GM23338 (cell line): ENCODE data around the gene MTFR1L. TPM values are rescaled to one million over a fixed set of nuclear protein-coding genes. Genes with fewer than 3 reads are reported as not detected.

Source experiments
- ATAC-seq: fragments of 200-7000 bp; cut with Tn5 transposase; 3 replicates; pipeline ENCODE4 v1.9.1; 2020
- DNase-seq: peaks from one replicate; pipeline ENCODE4 v3.0.0-alpha.2; 2015; ENCODE audit warnings: low spot score
- H2AFZ ChIP-seq: fragments of 200-600 bp; sonication (generic); 2 replicates; pipeline ENCODE4 v1.8.0; 2016; ENCODE audit warnings: antibody characterized with exemption, mild to moderate bottlenecking, moderate library complexity
- H3F3A ChIP-seq: fragments of 200-600 bp; sonication (generic); replicated peaks from 2 replicates; pipeline ENCODE4 v1.8.0; 2017; ENCODE audit warnings: antibody characterized with exemption, mixed run types, low read depth
- H3K27ac ChIP-seq: fragments of 200-600 bp; sonication (generic); 2 replicates; pipeline ENCODE4 v1.6.1; 2016; ENCODE audit warnings: low read depth
- H3K27me3 ChIP-seq: fragments of 200-600 bp; sonication (generic); 2 replicates; pipeline ENCODE4 v1.8.0; 2016; ENCODE audit warnings: mild to moderate bottlenecking, mixed run types, moderate library complexity; ENCODE audit not compliant: insufficient read depth
- H3K36me3 ChIP-seq: fragments of 200-600 bp; sonication (generic); 2 replicates; pipeline ENCODE4 v1.8.0; 2016; ENCODE audit warnings: mild to moderate bottlenecking; ENCODE audit not compliant: insufficient read depth
- H3K4me1 ChIP-seq: fragments of 200-600 bp; sonication (generic); 2 replicates; pipeline ENCODE4 v1.8.0; 2016; ENCODE audit warnings: mild to moderate bottlenecking, moderate library complexity; ENCODE audit not compliant: insufficient read depth
- H3K4me2 ChIP-seq: fragments of 200-600 bp; sonication (generic); 2 replicates; pipeline ENCODE4 v1.7.1; 2017; ENCODE audit warnings: mixed run types
- H3K4me3 ChIP-seq: fragments of 200-600 bp; sonication (generic); 2 replicates; pipeline ENCODE4 v1.6.1; 2016; ENCODE audit warnings: mixed run types
- H3K79me2 ChIP-seq: fragments of 200-600 bp; sonication (generic); replicated peaks from 2 replicates; pipeline ENCODE4 v1.8.0; 2017; ENCODE audit warnings: mild to moderate bottlenecking; ENCODE audit not compliant: insufficient read depth
- H3K9me2 ChIP-seq: fragments of 200-600 bp; sonication (generic); 2 replicates; pipeline ENCODE4 v1.8.0; 2017; ENCODE audit not compliant: insufficient read depth
- H4K20me1 ChIP-seq: fragments of 200-600 bp; sonication (generic); replicated peaks from 2 replicates; pipeline ENCODE4 v1.8.0; 2017; ENCODE audit warnings: mild to moderate bottlenecking; ENCODE audit not compliant: insufficient read depth
- H3K27ac Mint-ChIP-seq: 2 replicates; pipeline ENCODE4 v1.8.0; 2020; ENCODE audit warnings: inconsistent platforms, mild to moderate bottlenecking, moderate library complexity, mixed read lengths
- H3K27me3 Mint-ChIP-seq: 3 replicates; pipeline ENCODE4 v1.8.0; 2022; ENCODE audit warnings: low read depth, mild to moderate bottlenecking, moderate library complexity, mixed read lengths, inconsistent platforms; ENCODE audit not compliant: insufficient read depth, poor library complexity
- H3K36me3 Mint-ChIP-seq: 3 replicates; pipeline ENCODE4 v1.8.0; 2021; ENCODE audit warnings: low read depth, mild to moderate bottlenecking, inconsistent platforms, moderate library complexity, mixed read lengths
- H3K4me1 Mint-ChIP-seq: 3 replicates; pipeline ENCODE4 v1.8.0; 2020; ENCODE audit warnings: mild to moderate bottlenecking, inconsistent platforms, mixed read lengths
- H3K4me3 Mint-ChIP-seq: 3 replicates; pipeline ENCODE4 v1.8.0; 2021; ENCODE audit warnings: moderate library complexity, mild to moderate bottlenecking, inconsistent platforms, mixed read lengths
- H3K9me3 Mint-ChIP-seq: 3 replicates; pipeline ENCODE4 v1.8.0; 2020; ENCODE audit warnings: moderate library complexity, mild to moderate bottlenecking, inconsistent platforms, mixed read lengths
- EZH2 ChIP-seq: fragments of 200-600 bp; sonication (generic); IDR thresholded peaks from one replicate; pipeline ENCODE4 v1.8.0; 2017; ENCODE audit warnings: antibody characterized with exemption, mild to moderate bottlenecking, low read depth; ENCODE audit not compliant: unreplicated experiment
- EZH2phosphoT487 ChIP-seq: fragments of 200-600 bp; sonication (generic); IDR thresholded peaks from one replicate; pipeline ENCODE4 v1.8.1; 2018; ENCODE audit warnings: antibody characterized with exemption; ENCODE audit not compliant: unreplicated experiment
- JUNB ChIP-seq: IDR thresholded peaks from one replicate; pipeline ENCODE4 v1.6.1; 2016; ENCODE audit warnings: antibody characterized with exemption; ENCODE audit not compliant: unreplicated experiment
- NANOG ChIP-seq: IDR thresholded peaks from 2 replicates; pipeline ENCODE4 v1.6.1; 2016; ENCODE audit warnings: antibody characterized with exemption, borderline replicate concordance
- ZNF331 ChIP-seq: fragments of 250-450 bp; sonication (Bioruptor Pico); IDR thresholded peaks from 2 replicates; pipeline ENCODE4 v1.5.0; 2020; ENCODE audit warnings: low read depth, mild to moderate bottlenecking, moderate library complexity
- polyA plus RNA-seq: library from polyadenylated mRNA; unstranded; fragments of >200 nt; fragmentation: Nextera tagmentation; extraction: Ambion mirVana; gene quantifications from 2 replicates; pipeline ENCODE4 v1.2.1, GENCODE V29; 2016
- total RNA-seq: library from RNA; depleted of rRNA; stranded (reverse); fragments of >200 nt; shearing (Covaris generic); gene quantifications from 2 replicates; pipeline ENCODE4 v1.2.3, GENCODE V29; 2014
- TF ChIP-seq, protein P1 (sequence below), 2 experiments: fragments of 200-600 bp in 1 of 2; sonication (generic) in 1 of 2; conservative IDR thresholded peaks; 2 replicates each; pipeline versions ENCODE4 v1.5.1 to v1.6.1; 2016 to 2017; ENCODE audit warnings: antibody characterized with exemption in 2 of 2, low read depth in 2 of 2, mild to moderate bottlenecking in 2 of 2, moderate library complexity in 1 of 2
- TF ChIP-seq, protein P2 (sequence below): IDR thresholded peaks from one replicate; pipeline ENCODE4 v1.6.1; 2018; ENCODE audit warnings: antibody characterized with exemption; ENCODE audit not compliant: unreplicated experiment
- TF ChIP-seq, protein P3 (sequence below): fragments of 250-450 bp; sonication (Bioruptor Pico); IDR thresholded peaks from 2 replicates; pipeline ENCODE4 v1.5.0; 2020; ENCODE audit warnings: mild to moderate bottlenecking, moderate library complexity

Gene MTFR1L
- total and polyA plus RNA-seq, 2 experiments from 2014 or later = 14.8 to 22.7 TPM

DNA sequence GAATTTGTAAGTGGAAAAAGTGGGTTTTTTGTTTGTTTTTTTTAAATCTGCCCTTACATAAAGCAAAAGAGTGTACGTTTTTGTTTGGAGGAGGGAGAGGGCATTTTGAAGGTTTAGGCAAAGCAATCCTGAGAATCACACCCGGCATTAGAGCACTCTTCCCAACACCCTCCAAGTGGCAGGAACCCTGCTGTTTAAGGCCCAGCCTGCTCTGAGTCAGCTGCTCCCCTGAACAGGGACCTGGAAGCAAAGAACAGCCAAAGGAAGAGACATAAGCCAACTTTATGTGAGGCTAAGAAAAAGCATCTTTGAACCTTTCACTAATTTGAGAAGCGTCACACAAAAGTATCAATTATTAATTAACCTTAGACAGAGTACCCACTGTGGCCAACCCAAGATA lies 16.9 kb downstream of the MTFR1L start:
- Histone ChIP-seq H3K79me2 (peaks cover 46% of the 10 kb centered on the region), H3K4me3 (no peak overlapping the region), H3K27ac (no peak overlapping the region), H3F3A (no peaks in the 10 kb centered on the region; the same call in 1 of the 2 replicates), H3K27me3 (no peaks in the 10 kb centered on the region), H3K4me2 (no peak overlapping the region), H2AFZ (no peak overlapping the region), H4K20me1 (peaks cover 44% of the 10 kb centered on the region), H3K9me2 (no peaks in the 10 kb centered on the region), H3K36me3 (peaks cover 37% of the 10 kb centered on the region), H3K4me1 (no peaks in the 10 kb centered on the region)
- no peak overlapping the region for H3K27ac Mint-ChIP-seq
- H3K4me3 Mint-ChIP-seq = no peak overlapping the region
- DNase-seq (no peak), ATAC-seq (no peak)
- no peak for TF ChIP-seq NANOG
- TF ChIP-seq, protein P1, sequence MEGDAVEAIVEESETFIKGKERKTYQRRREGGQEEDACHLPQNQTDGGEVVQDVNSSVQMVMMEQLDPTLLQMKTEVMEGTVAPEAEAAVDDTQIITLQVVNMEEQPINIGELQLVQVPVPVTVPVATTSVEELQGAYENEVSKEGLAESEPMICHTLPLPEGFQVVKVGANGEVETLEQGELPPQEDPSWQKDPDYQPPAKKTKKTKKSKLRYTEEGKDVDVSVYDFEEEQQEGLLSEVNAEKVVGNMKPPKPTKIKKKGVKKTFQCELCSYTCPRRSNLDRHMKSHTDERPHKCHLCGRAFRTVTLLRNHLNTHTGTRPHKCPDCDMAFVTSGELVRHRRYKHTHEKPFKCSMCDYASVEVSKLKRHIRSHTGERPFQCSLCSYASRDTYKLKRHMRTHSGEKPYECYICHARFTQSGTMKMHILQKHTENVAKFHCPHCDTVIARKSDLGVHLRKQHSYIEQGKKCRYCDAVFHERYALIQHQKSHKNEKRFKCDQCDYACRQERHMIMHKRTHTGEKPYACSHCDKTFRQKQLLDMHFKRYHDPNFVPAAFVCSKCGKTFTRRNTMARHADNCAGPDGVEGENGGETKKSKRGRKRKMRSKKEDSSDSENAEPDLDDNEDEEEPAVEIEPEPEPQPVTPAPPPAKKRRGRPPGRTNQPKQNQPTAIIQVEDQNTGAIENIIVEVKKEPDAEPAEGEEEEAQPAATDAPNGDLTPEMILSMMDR (conservative IDR thresholded peaks at IDR 0.05; ENCODE audit: low read depth in 2 of 2) = no peak
- TF ChIP-seq ZNF331 (CRISPR knock-in tag) = no peak
- no peak for TF ChIP-seq JUNB
- TF ChIP-seq, protein P2, sequence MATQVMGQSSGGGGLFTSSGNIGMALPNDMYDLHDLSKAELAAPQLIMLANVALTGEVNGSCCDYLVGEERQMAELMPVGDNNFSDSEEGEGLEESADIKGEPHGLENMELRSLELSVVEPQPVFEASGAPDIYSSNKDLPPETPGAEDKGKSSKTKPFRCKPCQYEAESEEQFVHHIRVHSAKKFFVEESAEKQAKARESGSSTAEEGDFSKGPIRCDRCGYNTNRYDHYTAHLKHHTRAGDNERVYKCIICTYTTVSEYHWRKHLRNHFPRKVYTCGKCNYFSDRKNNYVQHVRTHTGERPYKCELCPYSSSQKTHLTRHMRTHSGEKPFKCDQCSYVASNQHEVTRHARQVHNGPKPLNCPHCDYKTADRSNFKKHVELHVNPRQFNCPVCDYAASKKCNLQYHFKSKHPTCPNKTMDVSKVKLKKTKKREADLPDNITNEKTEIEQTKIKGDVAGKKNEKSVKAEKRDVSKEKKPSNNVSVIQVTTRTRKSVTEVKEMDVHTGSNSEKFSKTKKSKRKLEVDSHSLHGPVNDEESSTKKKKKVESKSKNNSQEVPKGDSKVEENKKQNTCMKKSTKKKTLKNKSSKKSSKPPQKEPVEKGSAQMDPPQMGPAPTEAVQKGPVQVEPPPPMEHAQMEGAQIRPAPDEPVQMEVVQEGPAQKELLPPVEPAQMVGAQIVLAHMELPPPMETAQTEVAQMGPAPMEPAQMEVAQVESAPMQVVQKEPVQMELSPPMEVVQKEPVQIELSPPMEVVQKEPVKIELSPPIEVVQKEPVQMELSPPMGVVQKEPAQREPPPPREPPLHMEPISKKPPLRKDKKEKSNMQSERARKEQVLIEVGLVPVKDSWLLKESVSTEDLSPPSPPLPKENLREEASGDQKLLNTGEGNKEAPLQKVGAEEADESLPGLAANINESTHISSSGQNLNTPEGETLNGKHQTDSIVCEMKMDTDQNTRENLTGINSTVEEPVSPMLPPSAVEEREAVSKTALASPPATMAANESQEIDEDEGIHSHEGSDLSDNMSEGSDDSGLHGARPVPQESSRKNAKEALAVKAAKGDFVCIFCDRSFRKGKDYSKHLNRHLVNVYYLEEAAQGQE = no peak
- TF ChIP-seq EZH2phosphoT487 = no peak
- TF ChIP-seq, protein P3, sequence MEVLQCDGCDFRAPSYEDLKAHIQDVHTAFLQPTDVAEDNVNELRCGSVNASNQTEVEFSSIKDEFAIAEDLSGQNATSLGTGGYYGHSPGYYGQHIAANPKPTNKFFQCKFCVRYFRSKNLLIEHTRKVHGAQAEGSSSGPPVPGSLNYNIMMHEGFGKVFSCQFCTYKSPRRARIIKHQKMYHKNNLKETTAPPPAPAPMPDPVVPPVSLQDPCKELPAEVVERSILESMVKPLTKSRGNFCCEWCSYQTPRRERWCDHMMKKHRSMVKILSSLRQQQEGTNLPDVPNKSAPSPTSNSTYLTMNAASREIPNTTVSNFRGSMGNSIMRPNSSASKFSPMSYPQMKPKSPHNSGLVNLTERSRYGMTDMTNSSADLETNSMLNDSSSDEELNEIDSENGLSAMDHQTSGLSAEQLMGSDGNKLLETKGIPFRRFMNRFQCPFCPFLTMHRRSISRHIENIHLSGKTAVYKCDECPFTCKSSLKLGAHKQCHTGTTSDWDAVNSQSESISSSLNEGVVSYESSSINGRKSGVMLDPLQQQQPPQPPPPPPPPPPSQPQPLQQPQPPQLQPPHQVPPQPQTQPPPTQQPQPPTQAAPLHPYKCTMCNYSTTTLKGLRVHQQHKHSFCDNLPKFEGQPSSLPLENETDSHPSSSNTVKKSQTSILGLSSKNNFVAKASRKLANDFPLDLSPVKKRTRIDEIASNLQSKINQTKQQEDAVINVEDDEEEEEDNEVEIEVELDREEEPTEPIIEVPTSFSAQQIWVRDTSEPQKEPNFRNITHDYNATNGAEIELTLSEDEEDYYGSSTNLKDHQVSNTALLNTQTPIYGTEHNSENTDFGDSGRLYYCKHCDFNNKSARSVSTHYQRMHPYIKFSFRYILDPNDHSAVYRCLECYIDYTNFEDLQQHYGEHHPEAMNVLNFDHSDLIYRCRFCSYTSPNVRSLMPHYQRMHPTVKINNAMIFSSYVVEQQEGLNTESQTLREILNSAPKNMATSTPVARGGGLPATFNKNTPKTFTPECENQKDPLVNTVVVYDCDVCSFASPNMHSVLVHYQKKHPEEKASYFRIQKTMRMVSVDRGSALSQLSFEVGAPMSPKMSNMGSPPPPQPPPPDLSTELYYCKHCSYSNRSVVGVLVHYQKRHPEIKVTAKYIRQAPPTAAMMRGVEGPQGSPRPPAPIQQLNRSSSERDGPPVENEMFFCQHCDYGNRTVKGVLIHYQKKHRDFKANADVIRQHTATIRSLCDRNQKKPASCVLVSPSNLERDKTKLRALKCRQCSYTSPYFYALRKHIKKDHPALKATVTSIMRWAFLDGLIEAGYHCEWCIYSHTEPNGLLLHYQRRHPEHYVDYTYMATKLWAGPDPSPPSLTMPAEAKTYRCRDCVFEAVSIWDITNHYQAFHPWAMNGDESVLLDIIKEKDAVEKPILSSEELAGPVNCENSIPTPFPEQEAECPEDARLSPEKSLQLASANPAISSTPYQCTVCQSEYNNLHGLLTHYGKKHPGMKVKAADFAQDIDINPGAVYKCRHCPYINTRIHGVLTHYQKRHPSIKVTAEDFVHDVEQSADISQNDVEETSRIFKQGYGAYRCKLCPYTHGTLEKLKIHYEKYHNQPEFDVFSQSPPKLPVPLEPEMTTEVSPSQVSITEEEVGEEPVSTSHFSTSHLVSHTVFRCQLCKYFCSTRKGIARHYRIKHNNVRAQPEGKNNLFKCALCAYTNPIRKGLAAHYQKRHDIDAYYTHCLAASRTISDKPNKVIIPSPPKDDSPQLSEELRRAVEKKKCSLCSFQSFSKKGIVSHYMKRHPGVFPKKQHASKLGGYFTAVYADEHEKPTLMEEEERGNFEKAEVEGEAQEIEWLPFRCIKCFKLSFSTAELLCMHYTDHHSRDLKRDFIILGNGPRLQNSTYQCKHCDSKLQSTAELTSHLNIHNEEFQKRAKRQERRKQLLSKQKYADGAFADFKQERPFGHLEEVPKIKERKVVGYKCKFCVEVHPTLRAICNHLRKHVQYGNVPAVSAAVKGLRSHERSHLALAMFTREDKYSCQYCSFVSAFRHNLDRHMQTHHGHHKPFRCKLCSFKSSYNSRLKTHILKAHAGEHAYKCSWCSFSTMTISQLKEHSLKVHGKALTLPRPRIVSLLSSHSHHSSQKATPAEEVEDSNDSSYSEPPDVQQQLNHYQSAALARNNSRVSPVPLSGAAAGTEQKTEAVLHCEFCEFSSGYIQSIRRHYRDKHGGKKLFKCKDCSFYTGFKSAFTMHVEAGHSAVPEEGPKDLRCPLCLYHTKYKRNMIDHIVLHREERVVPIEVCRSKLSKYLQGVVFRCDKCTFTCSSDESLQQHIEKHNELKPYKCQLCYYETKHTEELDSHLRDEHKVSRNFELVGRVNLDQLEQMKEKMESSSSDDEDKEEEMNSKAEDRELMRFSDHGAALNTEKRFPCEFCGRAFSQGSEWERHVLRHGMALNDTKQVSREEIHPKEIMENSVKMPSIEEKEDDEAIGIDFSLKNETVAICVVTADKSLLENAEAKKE = no peak
- TF ChIP-seq EZH2 = no peak
- H3K4me1 Mint-ChIP-seq = peaks cover 3% of the 10 kb centered on the region; the same call in 1 of the 3 replicates
- H3K27me3 Mint-ChIP-seq = no peaks in the 10 kb centered on the region
- peaks cover 43% of the 10 kb centered on the region for H3K36me3 Mint-ChIP-seq
- H3K9me3 Mint-ChIP-seq = no peaks in the 10 kb centered on the region
